ENCODE results near the gene PELI2.

PELI2 gene, protein sequence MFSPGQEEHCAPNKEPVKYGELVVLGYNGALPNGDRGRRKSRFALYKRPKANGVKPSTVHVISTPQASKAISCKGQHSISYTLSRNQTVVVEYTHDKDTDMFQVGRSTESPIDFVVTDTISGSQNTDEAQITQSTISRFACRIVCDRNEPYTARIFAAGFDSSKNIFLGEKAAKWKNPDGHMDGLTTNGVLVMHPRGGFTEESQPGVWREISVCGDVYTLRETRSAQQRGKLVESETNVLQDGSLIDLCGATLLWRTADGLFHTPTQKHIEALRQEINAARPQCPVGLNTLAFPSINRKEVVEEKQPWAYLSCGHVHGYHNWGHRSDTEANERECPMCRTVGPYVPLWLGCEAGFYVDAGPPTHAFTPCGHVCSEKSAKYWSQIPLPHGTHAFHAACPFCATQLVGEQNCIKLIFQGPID

DNA sequence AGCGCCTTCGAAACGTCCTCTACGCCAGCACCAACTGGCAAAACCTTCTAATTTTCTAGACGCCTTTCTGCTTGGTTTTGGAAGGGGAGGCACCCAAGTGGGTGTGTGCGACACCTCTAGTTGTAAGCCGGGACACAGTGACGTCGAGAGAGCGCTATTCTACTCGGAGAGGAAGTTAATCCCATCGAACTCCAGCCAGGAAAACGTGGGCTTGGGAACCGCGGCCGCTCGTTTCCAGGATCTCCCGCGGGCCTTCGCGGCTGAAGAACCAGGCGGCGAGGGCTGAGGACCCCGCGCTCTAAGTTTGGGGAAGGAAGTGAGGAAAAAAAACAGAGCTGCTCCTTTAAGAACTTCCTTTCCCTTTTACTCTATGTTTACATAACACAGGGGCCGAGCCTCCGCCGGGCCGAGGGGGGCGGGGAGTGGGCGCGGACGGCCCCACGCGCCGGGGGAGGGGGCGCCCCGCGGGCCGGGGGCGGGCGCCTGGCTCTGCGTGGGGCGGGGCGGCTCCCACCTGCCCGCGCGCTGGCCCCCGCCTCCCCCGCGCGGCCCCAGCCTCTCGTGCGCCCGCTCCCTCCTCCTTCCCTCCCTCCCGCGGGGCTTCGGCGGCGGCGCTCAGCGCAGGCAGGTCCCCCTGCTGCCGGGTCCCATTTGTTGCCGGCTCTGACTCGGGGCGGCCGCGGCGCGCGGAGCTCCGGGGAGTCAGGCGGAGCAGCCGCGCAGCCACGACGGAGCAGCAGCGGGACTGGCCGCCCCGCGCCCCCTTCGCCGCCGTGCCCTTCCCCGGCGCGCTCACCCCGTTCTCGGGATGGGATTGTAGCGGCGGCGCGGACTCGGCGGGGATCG lies at the start of gene PELI2:
Gene PELI2, plus strand, starts transcription at position 647 of the 846 bp plus-strand sequence. CDS start 250 bp downstream, outside the sequence.
- DNase-seq = peak; percentile 65 to 81

DNA sequence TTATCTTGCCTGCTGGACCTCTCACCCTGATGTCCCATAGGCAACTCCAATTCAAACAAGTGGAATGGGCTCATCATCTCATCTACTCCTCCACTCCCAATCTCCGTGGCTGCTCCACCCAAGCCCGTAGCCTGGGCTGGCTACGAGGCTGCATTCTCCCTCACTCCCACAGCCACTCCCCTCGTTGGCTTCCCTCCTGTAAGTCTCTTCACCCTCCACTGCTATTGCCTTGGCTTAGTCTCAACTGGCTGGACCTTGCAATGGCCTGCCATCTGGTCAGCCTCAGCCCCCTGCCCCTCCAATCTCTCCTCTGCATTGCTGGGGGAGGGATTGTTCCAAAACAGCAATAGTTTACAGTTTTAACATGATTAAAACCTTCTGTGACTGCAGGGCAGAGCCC lies 44.4 kb upstream of the PELI2 start:
- no peak for DNase-seq

DNA sequence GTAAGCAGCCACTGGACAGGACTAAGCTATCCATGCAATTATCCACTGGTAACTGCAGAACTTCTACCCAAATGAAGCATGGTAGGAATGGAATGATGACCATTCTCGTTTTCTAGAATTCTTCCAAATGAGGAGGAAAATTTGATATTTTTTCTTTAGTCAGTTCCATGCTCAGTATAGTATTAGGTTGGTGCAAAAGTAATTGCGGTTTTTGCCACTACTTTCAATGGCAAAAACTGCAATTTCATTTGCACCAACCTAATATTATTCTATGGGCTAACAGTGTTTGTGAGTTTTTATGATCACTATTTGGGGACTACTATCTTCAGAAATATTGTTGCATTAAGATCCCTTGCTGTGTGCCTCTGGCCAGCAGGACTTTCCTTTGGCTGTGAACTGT lies 42.9 kb upstream of the PELI2 start:
- no peak for DNase-seq

DNA sequence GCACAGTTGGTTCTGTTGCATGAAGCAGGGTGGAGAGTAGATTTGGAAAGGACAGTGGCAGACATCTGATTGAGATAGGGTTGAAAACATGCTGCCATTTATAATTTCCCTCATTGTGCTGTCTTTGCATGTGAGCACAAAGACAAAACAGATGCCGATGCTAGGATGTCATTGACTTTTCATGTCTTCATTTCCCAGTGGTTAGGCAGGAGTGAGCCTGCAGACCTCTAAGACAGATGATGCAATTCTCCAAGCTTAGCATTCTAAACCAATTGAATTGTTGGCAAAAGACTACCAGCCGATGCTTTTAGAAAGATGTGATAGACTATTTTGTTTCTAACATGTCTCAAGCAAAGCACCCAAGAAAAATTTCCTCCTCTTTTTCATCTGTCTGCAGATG lies 37.1 kb upstream of the PELI2 start:
- no peak for DNase-seq

DNA sequence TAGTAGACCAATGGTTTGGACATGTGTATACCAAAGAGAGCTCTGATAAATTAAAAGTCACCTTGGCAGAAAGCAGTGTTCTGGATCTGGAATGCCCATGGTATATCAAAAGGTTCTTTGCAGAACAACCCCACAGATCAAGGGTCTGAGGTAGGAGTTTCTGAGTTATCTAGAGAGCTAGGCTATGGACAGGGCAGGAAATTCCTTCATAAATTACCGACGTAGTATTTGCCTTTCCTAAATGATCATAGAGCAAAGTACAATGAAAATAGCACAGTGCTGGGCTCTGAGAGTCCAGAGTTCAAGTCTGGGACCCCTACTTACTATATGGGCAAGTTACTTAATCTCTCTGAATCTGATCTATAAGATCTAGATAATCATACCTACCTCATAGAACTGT lies 35.3 kb upstream of the PELI2 start:
- no peak for DNase-seq

DNA sequence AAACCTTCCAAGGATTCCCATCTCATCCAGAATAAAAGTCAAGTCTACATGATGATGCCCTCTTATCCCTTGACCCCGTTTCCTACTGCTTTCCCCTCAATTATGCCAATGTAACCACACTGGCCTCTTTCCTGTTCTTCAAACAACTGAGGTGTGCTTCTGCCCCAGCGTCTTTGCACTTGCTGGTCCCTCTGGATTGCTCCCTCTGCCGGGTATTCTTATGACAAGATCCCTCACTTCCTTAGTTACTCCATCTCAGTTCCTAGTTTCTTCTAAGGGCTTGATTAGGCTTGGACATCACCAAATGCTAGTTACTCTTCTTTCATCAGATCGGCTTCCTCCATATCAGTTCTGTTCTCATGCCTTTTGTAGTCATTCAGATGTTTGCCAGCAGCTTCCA lies 32.7 kb upstream of the PELI2 start:
- no peak for DNase-seq

DNA sequence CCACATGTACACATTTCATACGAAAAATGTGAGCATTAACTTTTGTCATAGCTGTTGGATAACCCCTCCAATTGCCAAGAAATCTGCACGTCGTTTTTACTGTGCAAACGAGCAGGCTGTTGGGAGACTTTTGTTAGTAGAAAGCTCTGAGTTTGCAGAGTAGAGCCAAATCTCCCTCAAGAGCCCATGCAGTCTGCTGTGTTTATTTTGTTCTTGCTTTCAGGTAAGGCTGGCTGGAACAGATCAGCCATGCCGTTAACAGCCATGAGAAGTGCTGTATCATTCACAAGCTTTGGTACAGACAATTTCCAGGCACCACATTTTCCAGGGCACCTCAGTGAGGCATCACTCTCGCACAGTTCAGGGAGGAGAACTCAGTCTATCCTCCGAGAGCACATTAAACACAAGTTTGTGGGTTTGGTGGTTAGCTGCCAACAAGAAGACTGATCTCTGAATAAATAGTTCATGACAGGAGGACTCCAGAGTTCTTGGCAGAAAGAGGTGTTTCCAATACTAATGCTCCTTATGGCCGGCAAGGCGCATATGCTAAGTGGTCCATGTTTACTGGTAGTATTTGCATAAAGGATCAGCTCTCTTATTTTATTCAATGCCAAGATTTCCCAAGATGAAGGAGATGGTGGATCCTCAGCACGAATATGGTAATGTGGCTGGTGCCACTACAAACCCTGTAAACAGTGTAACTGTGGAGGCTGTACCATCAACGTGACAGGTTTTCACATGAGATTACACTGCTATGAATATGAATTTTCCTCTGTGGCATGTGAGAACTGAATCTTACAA lies 30.3 kb upstream of the PELI2 start:
- no peak for DNase-seq

DNA sequence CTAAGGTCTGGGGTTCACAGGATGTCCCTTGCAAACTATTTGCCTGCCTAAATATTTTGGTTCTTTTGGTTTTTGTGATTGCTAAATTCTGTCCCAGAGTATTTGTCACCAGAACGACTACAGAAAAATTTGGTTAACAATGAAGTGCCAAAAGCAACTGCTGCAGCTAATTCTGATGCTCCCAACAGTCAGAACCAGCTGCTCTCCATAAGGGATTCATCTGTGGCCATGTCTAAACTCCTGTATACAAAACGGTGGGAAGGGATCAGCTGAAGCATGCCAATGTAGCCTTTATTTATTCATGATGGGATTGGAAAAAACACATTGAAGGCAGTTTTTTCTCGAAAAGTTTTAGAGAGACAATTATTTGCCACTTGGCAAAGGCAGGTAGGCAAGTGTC lies 29.3 kb upstream of the PELI2 start:
- no peak for DNase-seq

DNA sequence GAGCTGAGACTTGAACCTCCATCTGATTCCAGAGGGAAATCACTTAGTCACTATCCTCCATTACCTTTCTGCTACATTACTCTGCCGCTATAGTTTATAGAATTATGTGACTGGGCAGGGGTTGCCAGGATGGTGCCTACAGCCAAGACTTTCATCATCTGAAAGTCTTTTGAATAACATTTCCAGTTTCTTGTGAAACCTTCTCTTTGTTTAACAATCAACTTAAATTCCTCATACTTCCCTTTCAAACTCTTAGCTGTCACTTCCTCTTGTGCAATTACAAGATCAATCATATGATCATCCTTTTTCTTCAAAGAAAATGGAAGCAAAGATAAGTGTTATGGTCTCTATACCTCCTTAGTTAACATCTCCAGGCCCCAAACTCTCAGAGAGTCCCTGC lies 25.4 kb upstream of the PELI2 start:
- DNase-seq = peak; percentile 87

DNA sequence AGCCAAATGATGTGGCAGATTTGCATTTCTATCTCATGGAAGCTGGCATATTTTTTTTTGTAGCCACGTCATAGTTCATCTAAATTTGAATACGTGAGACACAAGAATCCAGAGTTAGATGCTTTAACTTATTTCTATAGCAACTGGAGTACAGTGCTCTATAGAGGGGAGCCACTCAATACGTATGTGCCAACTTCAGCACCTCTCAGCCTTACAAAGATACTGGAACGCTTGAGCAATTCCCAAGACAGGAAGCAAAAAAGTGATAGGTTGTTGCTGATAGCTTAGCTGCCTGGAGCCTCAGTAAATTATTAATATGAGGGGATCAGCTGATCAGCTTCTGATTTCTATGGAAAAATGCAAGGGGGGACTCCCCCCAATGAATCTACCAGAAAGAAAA lies 24.1 kb upstream of the PELI2 start:
- DNase-seq = no peak

DNA sequence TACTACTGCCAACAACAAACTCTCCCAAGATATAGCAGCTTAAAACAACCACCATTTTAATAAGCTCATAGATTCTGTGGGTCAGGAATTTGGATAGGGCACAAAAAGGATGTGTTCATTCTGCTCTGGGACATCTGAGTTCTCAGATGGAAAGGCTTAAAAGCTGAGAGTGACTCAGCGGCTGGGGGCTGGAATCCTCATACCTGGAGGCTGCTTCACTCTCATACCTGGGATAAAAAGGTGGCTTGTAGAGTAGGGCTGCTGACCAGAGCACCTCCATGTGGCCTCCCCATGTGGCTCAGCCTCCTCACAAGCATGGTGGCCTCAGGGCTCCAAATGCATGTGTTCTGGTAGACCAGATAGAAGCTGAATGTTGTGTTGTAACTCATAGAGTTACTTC lies 20.2 kb upstream of the PELI2 start:
- DNase-seq = no peak

DNA sequence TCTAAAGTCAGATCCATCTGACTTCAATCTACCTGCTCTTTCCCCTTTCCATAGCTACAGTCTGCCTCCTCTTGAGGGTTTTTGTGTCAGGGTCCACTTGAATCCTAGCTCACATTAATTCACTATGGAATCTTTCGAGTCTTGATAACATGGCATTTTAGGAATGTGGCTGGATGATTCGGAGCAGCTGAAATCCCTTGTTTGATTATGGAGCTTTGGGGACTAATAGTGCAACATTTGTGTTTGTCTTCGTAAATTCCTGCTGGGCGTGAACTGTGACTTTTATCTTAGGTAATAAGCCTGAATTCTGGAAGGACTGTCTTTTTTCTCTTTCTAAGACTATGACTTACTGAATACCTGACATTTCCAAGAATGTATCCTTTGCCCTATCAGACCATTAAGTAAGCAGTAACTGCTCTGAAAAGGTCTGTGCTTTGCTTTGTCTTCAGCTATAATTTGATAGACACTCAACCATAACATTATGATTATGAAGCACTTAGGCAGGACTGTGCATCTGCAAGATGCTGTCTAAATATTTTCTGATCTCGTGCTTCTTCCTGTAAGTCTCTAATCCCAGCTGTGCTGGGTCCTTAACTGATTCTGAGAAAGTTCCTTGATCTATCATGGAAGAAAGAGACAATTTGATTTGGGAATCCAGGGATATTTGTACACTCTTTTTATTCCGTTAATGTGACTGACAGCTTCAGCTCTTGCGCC lies 19.0 kb upstream of the PELI2 start:
- DNase-seq = no peak

DNA sequence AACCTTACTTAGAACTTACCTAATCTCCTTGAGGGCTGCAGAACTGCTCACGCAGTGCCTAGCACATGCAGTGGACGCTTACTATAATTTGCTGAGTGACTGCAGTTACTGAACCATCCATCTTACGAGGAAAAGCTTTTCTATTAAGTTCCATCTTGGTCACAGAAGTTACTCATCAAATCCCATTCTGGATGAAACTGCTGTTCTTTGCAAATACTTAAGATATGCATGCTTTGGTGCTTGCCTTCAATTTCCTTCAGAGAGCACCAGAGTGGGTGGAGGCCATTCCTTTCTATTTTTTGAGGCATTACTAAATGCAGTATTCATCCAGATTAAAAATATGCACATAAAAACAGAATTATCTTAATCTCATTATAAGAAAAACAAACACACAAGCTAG lies 17.7 kb upstream of the PELI2 start:
- no peak for DNase-seq

DNA sequence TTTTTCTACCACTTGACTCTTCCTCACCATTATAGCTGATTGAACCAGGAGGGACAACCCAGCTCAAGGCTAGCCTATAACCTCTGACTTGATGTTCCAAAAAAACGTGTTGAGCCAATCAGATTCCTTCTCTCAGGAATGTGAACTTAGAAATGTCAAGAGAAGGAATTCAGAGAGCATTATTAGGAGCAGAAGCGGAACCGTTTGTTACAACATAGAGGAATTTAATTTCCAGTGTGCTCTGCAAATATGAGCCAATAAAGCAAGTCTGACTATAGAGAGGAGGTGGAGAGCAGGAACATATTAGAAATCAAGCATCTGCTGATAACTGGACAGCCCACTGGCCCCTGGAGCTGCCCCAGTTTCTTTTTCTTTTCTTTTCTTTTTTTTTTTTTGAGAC lies 15.3 kb upstream of the PELI2 start:
- DNase-seq = no peak

DNA sequence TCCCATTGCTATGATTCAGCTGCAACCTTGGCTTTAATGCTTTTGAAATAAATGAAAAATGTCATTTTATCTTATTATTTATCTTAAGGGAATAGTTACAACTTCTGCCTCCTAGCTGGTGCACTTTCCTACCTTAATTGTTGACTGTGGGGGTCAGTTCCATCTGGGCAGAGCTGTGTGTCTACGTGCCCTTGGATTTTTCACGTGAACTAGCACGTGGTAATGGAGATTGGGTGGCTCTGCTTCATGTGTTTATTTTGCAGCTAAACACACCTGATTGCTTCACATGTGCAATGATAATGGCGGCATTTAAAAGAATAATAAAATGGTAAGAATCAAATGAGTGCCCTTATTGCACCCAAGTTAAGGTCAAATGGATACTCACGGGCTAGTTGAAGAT lies 10.6 kb upstream of the PELI2 start:
- no peak for DNase-seq

DNA sequence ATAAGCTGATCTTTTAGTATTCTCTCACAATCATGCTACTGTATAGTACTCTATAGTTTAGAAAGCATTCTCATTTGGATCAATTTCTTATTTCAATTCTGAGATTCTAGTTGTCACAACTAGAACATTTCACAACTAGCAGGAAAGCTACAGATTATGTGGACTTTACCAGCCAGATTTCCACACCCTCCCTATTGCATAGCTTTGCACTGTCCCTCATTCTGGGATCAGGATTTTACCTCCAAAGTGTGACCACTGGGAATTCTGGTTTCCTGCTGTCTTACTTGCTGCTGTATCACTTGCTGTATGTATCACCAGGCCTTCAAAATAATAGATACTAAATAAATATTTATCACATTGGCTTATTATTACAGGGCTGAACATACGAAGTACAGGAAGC lies 10.2 kb upstream of the PELI2 start:
- no peak for DNase-seq

DNA sequence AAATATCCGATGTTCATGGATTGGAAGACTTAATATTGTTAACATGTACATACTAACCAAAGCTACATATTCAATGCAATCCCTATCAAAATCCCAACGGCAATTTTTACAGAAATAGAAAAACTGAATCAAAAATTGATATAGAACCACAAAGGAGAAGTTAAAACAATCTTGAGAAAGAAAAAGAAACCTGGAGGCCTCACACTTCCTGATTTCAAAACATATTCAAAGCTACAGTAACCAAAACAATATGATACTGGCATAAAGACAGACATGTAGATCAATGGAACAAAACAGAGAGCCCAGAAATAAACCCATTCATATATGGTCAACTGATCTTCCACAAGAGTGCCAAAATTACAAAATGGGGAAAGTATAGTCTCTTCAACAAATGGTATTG lies 5.4 kb upstream of the PELI2 start:
- peak; percentile 78 to 91 for DNase-seq

DNA sequence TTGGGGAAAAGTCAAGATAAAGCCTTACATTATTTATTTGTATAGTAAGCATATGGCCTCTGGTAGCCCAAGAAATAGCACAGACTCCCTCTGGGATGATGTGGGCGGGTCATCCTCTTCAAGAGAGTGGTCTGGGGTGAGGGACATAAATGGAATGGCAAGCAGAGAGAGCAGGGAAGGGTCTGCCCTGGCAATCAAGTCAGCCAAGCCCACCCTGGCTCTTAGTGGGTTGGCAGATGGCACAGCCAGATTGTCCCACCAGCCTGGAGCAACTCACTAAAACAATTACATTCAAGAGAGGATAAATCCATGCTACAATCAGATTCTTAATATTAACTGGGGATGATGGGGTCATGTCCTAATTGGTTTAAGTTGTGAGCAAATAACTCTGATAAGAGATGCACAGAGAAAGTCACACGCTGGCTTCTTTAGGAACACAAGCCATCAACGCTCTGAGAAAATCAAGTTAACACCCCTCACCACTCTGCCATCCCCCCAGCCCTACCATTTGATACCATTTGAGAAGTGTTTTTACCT lies 2.8 kb upstream of the PELI2 start:
- DNase-seq = no peak

DNA sequence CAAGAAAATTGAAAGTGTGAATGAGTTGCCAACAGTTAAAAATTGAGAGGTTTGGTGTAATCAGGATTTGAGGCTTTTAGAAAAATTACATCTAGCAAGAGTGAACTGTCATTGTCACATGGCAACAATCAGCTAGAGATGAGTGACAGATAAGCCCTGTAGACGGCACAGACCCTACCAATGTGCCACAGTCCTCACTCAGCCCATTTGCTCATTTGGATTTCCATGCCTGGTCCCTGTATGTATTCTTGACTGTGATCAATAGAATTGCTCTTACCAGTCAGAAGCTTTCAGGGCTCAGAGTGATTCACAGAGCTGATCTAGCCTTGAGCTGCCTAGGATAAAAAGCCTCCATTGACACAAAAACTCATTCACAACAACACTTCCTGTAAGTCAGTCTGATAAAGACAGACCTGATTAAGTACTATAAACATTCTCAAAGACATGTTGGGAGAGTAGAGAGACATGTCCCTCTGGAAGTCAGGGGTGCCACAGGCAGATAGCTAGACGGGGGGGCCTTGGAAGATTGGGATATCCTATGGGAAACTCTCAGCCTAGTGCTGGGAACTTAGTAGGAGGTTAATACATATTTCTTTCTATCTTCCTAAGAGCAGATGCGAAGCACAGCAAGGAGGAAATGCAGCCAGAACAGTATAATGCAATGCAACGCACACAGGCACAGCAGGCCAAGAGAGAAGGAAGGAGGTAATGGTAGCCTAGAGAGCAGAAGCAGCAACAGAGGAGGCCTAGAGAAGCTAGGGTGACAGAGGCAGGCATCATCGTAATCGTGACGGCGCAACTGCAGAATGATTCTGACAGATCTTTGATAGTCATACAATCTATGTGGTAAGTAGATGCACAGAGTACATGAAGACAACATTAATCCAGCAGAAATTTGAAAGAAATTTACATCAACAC lies 2.0 kb upstream of the PELI2 start:
- DNase-seq = no peak

DNA sequence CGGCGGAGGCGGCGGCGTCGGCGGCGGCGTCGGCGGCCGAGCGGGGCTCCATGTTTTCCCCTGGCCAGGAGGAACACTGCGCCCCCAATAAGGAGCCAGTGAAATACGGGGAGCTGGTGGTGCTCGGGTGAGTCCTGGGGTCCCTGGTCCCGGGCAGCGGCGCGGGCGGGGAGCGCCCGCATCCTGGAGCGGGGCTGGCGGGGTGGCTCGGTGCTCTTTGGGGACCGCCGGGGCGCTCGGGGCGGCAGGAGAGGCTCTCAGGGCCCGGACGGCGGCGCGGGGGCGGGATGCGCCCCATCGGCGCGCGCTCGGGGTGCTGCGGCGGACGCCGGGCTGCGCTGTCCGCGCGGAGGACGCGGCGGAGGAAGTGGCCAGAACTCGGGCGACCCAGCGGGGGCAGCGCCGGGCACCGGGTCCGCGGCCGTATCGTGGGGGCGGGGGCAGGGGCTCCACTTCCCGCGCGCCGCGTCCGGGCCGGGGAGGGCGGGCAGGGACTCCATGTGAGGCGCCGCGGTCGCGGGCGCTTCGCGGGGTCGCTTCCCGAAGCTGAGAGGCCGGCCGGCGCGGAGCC lies 485 bp downstream of the PELI2 start:
- DNase-seq = no peak
